ENCODE results near the gene IFT81. TPM values are rescaled to one million over a fixed set of nuclear protein-coding genes. Genes with fewer than 3 reads are reported as not detected.

IFT81 gene
- total and polyA plus RNA-seq, 2 donors (not counting 3 experiments of a cell fraction or from before 2014, with no cell fraction given), result 2.4 to 9.8 TPM

DNA sequence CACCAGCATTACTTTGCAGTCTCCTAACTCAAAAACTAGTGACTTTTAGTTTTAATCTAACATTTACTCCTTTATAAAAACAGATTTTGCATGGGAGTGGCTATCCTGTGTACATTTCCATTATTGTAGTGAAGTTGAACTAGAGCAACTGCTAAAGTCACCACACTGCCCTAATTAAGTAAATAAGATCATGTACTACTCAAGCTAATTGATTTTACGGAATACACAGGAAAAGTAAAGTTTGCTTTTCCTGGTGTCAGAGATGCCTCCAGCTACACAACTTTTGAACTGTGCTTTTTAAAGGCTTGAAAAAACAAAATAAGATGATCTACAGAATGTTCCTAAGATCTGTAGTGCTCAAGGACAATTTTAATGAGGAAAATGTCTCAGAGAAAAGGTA, 106.5 kb downstream of the IFT81 start:
- DNase-seq (ENCODE audit: low read depth, low spot score) (no peak), FAIRE-seq (no peak)
- dilution Hi-C loops (cut with MboI; ENCODE audit: extremely low pct_ligation_motif_present, low sequenced_read_pairs), result no loop called here
- Histone ChIP-seq H3K4me3 (replicated peaks in 1 of 3; ENCODE audit: insufficient read depth in 1 of 3, low read depth in 1 of 3, low read length in 3 of 3) (no peak overlapping the region), H3K36me3 (ENCODE audit: control insufficient read depth in 2 of 2, extremely low read depth in 1 of 2, insufficient read depth in 2 of 2, low read length in 2 of 2) (no peaks in the 10 kb centered on the region), H3K9me3 (replicated peaks; ENCODE audit: control insufficient read depth, insufficient read depth, low read length) (no peaks in the 10 kb centered on the region), H4K20me1 (replicated peaks; ENCODE audit: control insufficient read depth, extremely low read depth, insufficient read depth, low read length) (no peaks in the 10 kb centered on the region), H2AFZ (ENCODE audit: low read depth, low read length) (no peak overlapping the region), H3K27ac (ENCODE audit: insufficient read depth, low read depth, low read length) (no peak overlapping the region), H3K4me2 (ENCODE audit: insufficient read depth, low read length) (no peak overlapping the region), H3K9ac (replicated peaks; ENCODE audit: extremely low read depth, insufficient read depth, low read length) (no peak overlapping the region), H3K4me1 (ENCODE audit: control insufficient read depth, extremely low read depth, insufficient read depth, low read length) (no peaks in the 10 kb centered on the region), H3K9me1 (replicated peaks; ENCODE audit: control insufficient read depth, extremely low read depth, insufficient read depth, low read length) (no peaks in the 10 kb centered on the region), H3K79me2 (ENCODE audit: control insufficient read depth, insufficient read depth, low read length) (no peaks in the 10 kb centered on the region), H3K27me3 (ENCODE audit: control insufficient read depth in 2 of 2, insufficient read depth in 2 of 2, low read length in 2 of 2) (no peaks in the 10 kb centered on the region)
- ChIA-PET CTCF (no interaction called here), POLR2A (no interaction called here)
- TF ChIP-seq POLR2AphosphoS5 (IDR thresholded peaks at IDR 0.05; ENCODE audit: insufficient read depth, low read depth, low read length) (no peak), FOS (IDR thresholded peaks at IDR 0.05; ENCODE audit: borderline replicate concordance, insufficient read depth, low read length) (no peak)
- no TSS peak for BruUV-seq (replicated peaks)
- intact Hi-C loops (cut with micrococcal nuclease), result no loop called here

DNA sequence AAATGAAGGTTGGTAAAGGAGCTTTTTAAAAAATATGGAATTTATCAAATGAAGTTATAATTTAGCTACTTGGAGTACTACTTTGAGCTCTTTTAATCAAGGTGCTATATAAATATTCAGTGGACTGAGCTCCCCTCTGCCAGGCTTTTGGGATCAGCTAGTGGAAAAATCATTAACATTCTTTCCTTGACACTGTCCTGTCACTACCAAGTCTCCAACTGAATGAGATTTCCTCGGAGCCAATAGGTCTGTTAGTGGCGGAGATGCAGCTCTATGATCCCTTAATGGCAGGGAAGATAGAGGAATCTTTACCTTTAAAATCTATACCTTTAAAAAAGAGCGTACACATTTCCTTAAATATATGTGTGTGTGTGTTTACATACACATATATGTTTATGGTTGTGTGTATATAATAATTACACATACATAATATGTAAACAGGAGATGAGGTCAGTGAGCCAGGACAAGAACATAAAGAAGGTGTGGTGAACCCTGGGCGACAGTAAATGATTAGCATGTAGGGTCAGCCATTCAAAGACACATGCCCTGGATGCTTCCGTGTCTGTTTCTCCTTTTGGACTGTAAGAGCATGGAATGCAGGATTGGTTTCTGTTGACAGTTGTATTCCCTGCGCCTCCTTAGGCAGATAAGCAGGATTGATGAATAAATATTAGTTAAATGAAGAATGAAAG, 109.2 kb downstream of the IFT81 start:
- H3K27me3 ChIP-seq (ENCODE audit: control insufficient read depth in 2 of 2, insufficient read depth in 2 of 2, low read length in 2 of 2), result no peaks in the 10 kb centered on the region
- H3K4me3 ChIP-seq (replicated peaks in 1 of 3; ENCODE audit: insufficient read depth in 1 of 3, low read depth in 1 of 3, low read length in 3 of 3), result no peak overlapping the region
- intact Hi-C loops (cut with micrococcal nuclease) (no loop called here), dilution Hi-C loops (cut with MboI; ENCODE audit: extremely low pct_ligation_motif_present, low sequenced_read_pairs) (no loop called here)
- ChIA-PET CTCF (interaction anchor here (0.6 to 1.4 kb wide), 5 partner anchors 9 to 198 kb away, joined by 3 to 10 read pairs (median 3); no protein-coding TSS in a partner anchor), POLR2A (no interaction called here)
- no peak overlapping the region for H2AFZ ChIP-seq (ENCODE audit: low read depth, low read length)
- no peaks in the 10 kb centered on the region for H3K79me2 ChIP-seq (ENCODE audit: control insufficient read depth, insufficient read depth, low read length)
- no peak overlapping the region for H3K9ac ChIP-seq (replicated peaks; ENCODE audit: extremely low read depth, insufficient read depth, low read length)
- H3K4me1 ChIP-seq (ENCODE audit: control insufficient read depth, extremely low read depth, insufficient read depth, low read length), result no peaks in the 10 kb centered on the region
- no peak overlapping the region for H3K4me2 ChIP-seq (ENCODE audit: insufficient read depth, low read length)
- no TSS peak for BruUV-seq (replicated peaks)
- no peak for FAIRE-seq
- no peaks in the 10 kb centered on the region for H4K20me1 ChIP-seq (replicated peaks; ENCODE audit: control insufficient read depth, extremely low read depth, insufficient read depth, low read length)
- no peaks in the 10 kb centered on the region for H3K36me3 ChIP-seq (ENCODE audit: control insufficient read depth in 2 of 2, extremely low read depth in 1 of 2, insufficient read depth in 2 of 2, low read length in 2 of 2)
- no peaks in the 10 kb centered on the region for H3K9me3 ChIP-seq (replicated peaks; ENCODE audit: control insufficient read depth, insufficient read depth, low read length)
- no peak for DNase-seq (ENCODE audit: low read depth, low spot score)
- no peaks in the 10 kb centered on the region for H3K9me1 ChIP-seq (replicated peaks; ENCODE audit: control insufficient read depth, extremely low read depth, insufficient read depth, low read length)
- no peak overlapping the region for H3K27ac ChIP-seq (ENCODE audit: insufficient read depth, low read depth, low read length)
- TF ChIP-seq POLR2A (IDR thresholded peaks at IDR 0.05; ENCODE audit: low read depth, low read length), result no peak
- TF ChIP-seq GATA2 (IDR thresholded peaks at IDR 0.05; ENCODE audit: insufficient read depth, insufficient read length, low read depth, low read length), result no peak
- TF ChIP-seq POLR2AphosphoS5 (IDR thresholded peaks at IDR 0.05; ENCODE audit: insufficient read depth, low read depth, low read length), result no peak
- TF ChIP-seq, protein P1, sequence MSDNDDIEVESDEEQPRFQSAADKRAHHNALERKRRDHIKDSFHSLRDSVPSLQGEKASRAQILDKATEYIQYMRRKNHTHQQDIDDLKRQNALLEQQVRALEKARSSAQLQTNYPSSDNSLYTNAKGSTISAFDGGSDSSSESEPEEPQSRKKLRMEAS (IDR thresholded peaks at IDR 0.05; ENCODE audit: insufficient read depth, insufficient read length), result no peak
- no peak for TF ChIP-seq MYC (IDR thresholded peaks at IDR 0.05; ENCODE audit: low read depth, low read length)
- TF ChIP-seq, protein P2, sequence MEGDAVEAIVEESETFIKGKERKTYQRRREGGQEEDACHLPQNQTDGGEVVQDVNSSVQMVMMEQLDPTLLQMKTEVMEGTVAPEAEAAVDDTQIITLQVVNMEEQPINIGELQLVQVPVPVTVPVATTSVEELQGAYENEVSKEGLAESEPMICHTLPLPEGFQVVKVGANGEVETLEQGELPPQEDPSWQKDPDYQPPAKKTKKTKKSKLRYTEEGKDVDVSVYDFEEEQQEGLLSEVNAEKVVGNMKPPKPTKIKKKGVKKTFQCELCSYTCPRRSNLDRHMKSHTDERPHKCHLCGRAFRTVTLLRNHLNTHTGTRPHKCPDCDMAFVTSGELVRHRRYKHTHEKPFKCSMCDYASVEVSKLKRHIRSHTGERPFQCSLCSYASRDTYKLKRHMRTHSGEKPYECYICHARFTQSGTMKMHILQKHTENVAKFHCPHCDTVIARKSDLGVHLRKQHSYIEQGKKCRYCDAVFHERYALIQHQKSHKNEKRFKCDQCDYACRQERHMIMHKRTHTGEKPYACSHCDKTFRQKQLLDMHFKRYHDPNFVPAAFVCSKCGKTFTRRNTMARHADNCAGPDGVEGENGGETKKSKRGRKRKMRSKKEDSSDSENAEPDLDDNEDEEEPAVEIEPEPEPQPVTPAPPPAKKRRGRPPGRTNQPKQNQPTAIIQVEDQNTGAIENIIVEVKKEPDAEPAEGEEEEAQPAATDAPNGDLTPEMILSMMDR (IDR thresholded peaks at IDR 0.05; ENCODE audit: extremely low read depth in 1 of 2, insufficient read depth in 1 of 2, low read depth in 1 of 2, low read length in 2 of 2), result no peak
- TF ChIP-seq EZH2 (IDR thresholded peaks at IDR 0.05; ENCODE audit: borderline replicate concordance, low read depth, low read length, severe bottlenecking), result no peak
- no peak for TF ChIP-seq JUN (IDR thresholded peaks at IDR 0.05; ENCODE audit: borderline replicate concordance, insufficient read depth, insufficient read length, low read depth)
- no peak for TF ChIP-seq FOS (IDR thresholded peaks at IDR 0.05; ENCODE audit: borderline replicate concordance, insufficient read depth, low read length)

Measured in endothelial cell of umbilical vein (primary cell).